Loucy (cell line): ENCODE data around the gene PROC.

Source experiments
- H2AFZ ChIP-seq: fragments of 200-600 bp; sonication (generic); 2 replicates; pipeline ENCODE4 v1.6.0; 2016; ENCODE audit warnings: antibody characterized with exemption, mild to moderate bottlenecking, low read length, moderate library complexity
- H3F3A ChIP-seq: fragments of 200-600 bp; 2 replicates; pipeline ENCODE4 v1.6.0; 2016; ENCODE audit warnings: antibody characterized with exemption, low read depth, mild to moderate bottlenecking
- H3K27me3 ChIP-seq: fragments of 200-600 bp; sonication (generic); 2 replicates; pipeline ENCODE4 v1.6.1; 2014; ENCODE audit warnings: low read length, mild to moderate bottlenecking; ENCODE audit not compliant: insufficient read depth, poor library complexity, severe bottlenecking
- H3K36me3 ChIP-seq: fragments of 200-600 bp; sonication (generic); 2 replicates; pipeline ENCODE4 v1.6.1; 2016; ENCODE audit warnings: low read length; ENCODE audit not compliant: insufficient read depth
- H3K4me1 ChIP-seq: fragments of 200-600 bp; sonication (generic); 2 replicates; pipeline ENCODE4 v1.5.1; 2014; ENCODE audit warnings: low read length, mild to moderate bottlenecking; ENCODE audit not compliant: insufficient read depth, poor library complexity, severe bottlenecking
- H3K4me2 ChIP-seq: fragments of 200-600 bp; sonication (generic); 2 replicates; pipeline ENCODE4 v1.6.0; 2014; ENCODE audit warnings: antibody characterized with exemption, low read length, low read depth, mild to moderate bottlenecking; ENCODE audit not compliant: poor library complexity, severe bottlenecking
- H3K4me3 ChIP-seq: fragments of 200-600 bp; sonication (generic); 2 replicates; pipeline ENCODE4 v1.5.1; 2014; ENCODE audit warnings: low read length, mild to moderate bottlenecking, mixed read lengths; ENCODE audit not compliant: poor library complexity, severe bottlenecking
- H3K79me2 ChIP-seq: fragments of 200-600 bp; sonication (generic); 2 replicates; pipeline ENCODE4 v1.6.1; 2014; ENCODE audit warnings: low read length; ENCODE audit not compliant: insufficient read depth
- H3K9ac ChIP-seq: fragments of 200-600 bp; sonication (generic); 2 replicates; pipeline ENCODE4 v1.6.0; 2014; ENCODE audit warnings: mild to moderate bottlenecking, low read depth, low read length, moderate library complexity; ENCODE audit not compliant: poor library complexity, severe bottlenecking
- H3K9me2 ChIP-seq: fragments of 200-600 bp; sonication (generic); replicated peaks from 2 replicates; pipeline ENCODE4 v1.6.1; 2016; ENCODE audit warnings: low read depth, low read length, mixed read lengths
- H3K9me3 ChIP-seq: fragments of 200-600 bp; sonication (generic); 2 replicates; pipeline ENCODE4 v1.6.1; 2014; ENCODE audit warnings: mild to moderate bottlenecking, antibody characterized with exemption, low read length, low read depth; ENCODE audit not compliant: insufficient read depth
- H4K20me1 ChIP-seq: fragments of 200-600 bp; sonication (generic); 2 replicates; pipeline ENCODE4 v1.6.0; 2014; ENCODE audit warnings: antibody characterized with exemption, low read length, mild to moderate bottlenecking; ENCODE audit not compliant: insufficient read depth, poor library complexity, severe bottlenecking
- CTCF ChIP-seq: fragments of 200-600 bp; sonication (generic); conservative IDR thresholded peaks from 2 replicates; pipeline ENCODE4 v1.5.1; 2014; ENCODE audit warnings: mild to moderate bottlenecking, antibody characterized with exemption, low read length
- EZH2phosphoT487 ChIP-seq: fragments of 200-600 bp; IDR thresholded peaks from 2 replicates; pipeline ENCODE4 v1.6.1; 2018; ENCODE audit warnings: antibody characterized with exemption, mild to moderate bottlenecking, moderate library complexity, borderline replicate concordance

PROC gene

GRCh38 chr2:127410871-127411652 is 7.2 kb upstream of the PROC start:
- no peaks in the 10 kb centered on the region for H3K36me3 ChIP-seq
- no peaks in the 10 kb centered on the region for H4K20me1 ChIP-seq
- no peaks in the 10 kb centered on the region for H3K9me2 ChIP-seq
- no peaks in the 10 kb centered on the region for H3K27me3 ChIP-seq
- no peaks in the 10 kb centered on the region for H3K9me3 ChIP-seq
- H3K4me1 ChIP-seq: peaks cover 13% of the 10 kb centered on the region
- TF ChIP-seq EZH2phosphoT487: no peak
- TF ChIP-seq CTCF: no peak
- H2AFZ ChIP-seq: peak overlapping the region; percentile 49; the same call in 1 of the 2 replicates
- H3K9ac ChIP-seq: no peak overlapping the region
- no peaks in the 10 kb centered on the region for H3K79me2 ChIP-seq
- peaks cover 3% of the 10 kb centered on the region; the same call in 1 of the 2 replicates for H3F3A ChIP-seq
- H3K4me3 ChIP-seq: no peak overlapping the region
- no peak overlapping the region for H3K4me2 ChIP-seq

GRCh38 chr2:127411653-127412369 is 6.4 kb upstream of the PROC start:
- no peaks in the 10 kb centered on the region for H3K36me3 ChIP-seq
- H4K20me1 ChIP-seq: no peaks in the 10 kb centered on the region
- no peak for TF ChIP-seq CTCF
- no peak for TF ChIP-seq EZH2phosphoT487
- no peak overlapping the region for H3K4me2 ChIP-seq
- peaks cover 3% of the 10 kb centered on the region; the same call in 1 of the 2 replicates for H3F3A ChIP-seq
- H3K4me3 ChIP-seq: no peak overlapping the region
- H3K9me3 ChIP-seq: no peaks in the 10 kb centered on the region
- H3K9me2 ChIP-seq: no peaks in the 10 kb centered on the region
- no peak overlapping the region for H3K9ac ChIP-seq
- H2AFZ ChIP-seq: no peak overlapping the region
- H3K27me3 ChIP-seq: no peaks in the 10 kb centered on the region
- H3K4me1 ChIP-seq: peaks cover 20% of the 10 kb centered on the region
- no peaks in the 10 kb centered on the region for H3K79me2 ChIP-seq

- H3K9me3 ChIP-seq: no peaks in the 10 kb centered on the region
- no peaks in the 10 kb centered on the region for H4K20me1 ChIP-seq
- no peak overlapping the region for H2AFZ ChIP-seq
- H3K9ac ChIP-seq: no peak overlapping the region
- H3K4me3 ChIP-seq: no peak overlapping the region
- no peaks in the 10 kb centered on the region for H3K27me3 ChIP-seq
- H3K36me3 ChIP-seq: no peaks in the 10 kb centered on the region
- H3K4me1 ChIP-seq: peaks cover 12% of the 10 kb centered on the region
- H3K4me2 ChIP-seq: no peak overlapping the region
- H3K79me2 ChIP-seq: no peaks in the 10 kb centered on the region
- peaks cover 3% of the 10 kb centered on the region; the same call in 1 of the 2 replicates for H3F3A ChIP-seq
- H3K9me2 ChIP-seq: no peaks in the 10 kb centered on the region
- TF ChIP-seq CTCF (no peak), EZH2phosphoT487 (no peak)
These were observed 5.0 kb upstream of the PROC start for GRCh38 chr2:127413200-127413599.
